Activated CD4-positive, alpha-beta T cell treated with anti-CD3 and anti-CD28 coated beads for 24 hours (primary cell): ENCODE results near the gene RNF207.
"Not testable (repeated sequence)": the region's sequence is repeated elsewhere in the genome, so short reads cannot be mapped to it uniquely, and the experiment has no call there.

Source experiments
- DNase-seq, 2 donors: peaks; one replicate each; pipeline ENCODE4 v3.0.0-alpha.2; 2020; ENCODE audit warnings: low read depth in 2 of 2

The RNF207 gene

GRCh38 chr1:6200188-6200809 lies 5.6 kb upstream of the RNF207 start:
- no peak for DNase-seq

- no peak for DNase-seq
Observed at GRCh38 chr1:6202256-6202655, 3.7 kb upstream of the RNF207 start.

DNA sequence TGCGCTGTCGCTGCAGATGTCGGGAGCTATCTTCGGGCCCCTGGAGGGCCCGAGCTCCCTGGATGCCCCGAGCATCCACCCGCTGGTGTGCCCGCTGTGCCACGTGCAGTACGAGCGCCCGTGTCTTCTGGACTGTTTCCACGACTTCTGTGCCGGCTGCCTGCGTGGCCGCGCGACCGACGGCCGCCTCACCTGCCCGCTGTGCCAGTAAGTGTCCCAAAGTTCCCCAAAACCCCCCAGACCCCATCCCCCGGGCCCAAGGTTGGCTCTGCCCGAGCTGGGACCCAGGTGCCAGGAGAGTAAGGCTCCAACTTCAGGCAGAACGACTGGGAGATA lies 569 bp downstream of the RNF207 start:
- DNase-seq: no peak

DNA sequence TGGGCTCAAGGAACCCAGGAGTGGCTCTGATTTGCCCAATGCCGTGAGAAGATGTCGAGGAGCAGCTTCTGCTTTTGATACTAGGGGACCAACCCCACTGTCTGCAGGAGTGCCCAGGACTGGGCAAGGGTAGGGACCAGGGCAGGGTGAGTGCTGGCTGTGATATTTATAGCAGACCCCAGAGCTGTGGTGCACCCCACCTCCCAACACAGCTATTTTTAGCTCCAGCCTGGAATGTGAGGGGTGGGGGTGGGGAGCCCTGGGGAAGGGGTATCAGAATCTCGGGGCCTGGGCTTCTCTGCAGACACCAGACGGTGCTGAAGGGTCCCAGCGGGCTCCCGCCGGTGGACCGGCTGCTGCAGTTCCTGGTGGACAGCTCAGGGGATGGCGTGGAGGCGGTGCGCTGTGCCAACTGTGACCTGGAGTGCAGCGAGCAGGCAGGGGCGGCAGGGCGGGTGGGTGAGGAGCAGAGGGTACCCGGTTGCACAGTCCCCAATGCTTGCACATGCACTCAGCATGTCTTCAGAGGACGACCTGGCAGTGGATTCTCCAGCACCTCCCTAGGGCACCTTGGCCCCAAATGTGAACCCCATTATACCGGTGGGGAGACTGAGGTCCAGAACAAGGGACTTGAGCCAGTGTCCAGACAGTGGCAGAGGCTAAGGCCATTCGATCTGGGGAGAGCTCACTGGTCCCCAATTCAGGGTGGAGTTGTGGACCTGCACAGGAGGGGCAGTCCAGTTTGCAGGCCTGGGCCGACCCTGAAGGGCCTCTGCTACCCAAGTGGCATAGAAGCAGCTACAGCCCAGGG lies 1.4 kb downstream of the RNF207 start:
- DNase-seq: no peak

GRCh38 chr1:6207921-6208320 lies 2.0 kb downstream of the RNF207 start:
- DNase-seq: no peak

GRCh38 chr1:6208723-6209660 lies 3.1 kb downstream of the RNF207 start:
- DNase-seq: no peak

- DNase-seq: no peak
Observed at GRCh38 chr1:6209661-6210580, 4.0 kb downstream of the RNF207 start.

GRCh38 chr1:6210591-6211355 lies 4.9 kb downstream of the RNF207 start:
- DNase-seq: no peak

DNA sequence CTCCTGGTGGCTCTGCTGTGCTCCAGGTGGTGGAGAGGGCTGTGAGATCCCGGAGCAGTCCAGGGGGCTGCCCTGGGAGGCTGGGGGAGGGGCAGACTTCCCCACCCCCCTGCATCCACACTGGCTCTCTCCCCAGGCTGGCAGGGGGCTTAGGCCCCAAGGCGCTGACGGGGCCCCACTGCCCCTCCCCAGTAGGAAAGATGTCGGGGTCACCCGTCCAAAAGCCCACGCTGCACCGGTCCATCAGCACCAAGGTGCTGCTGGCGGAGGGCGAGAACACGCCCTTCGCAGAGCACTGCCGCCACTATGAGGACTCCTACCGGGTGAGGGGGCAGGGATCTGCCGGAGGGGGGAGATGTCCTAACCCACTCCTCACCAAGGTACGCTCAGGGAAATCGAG lies 5.8 kb downstream of the RNF207 start:
- no peak for DNase-seq

DNA sequence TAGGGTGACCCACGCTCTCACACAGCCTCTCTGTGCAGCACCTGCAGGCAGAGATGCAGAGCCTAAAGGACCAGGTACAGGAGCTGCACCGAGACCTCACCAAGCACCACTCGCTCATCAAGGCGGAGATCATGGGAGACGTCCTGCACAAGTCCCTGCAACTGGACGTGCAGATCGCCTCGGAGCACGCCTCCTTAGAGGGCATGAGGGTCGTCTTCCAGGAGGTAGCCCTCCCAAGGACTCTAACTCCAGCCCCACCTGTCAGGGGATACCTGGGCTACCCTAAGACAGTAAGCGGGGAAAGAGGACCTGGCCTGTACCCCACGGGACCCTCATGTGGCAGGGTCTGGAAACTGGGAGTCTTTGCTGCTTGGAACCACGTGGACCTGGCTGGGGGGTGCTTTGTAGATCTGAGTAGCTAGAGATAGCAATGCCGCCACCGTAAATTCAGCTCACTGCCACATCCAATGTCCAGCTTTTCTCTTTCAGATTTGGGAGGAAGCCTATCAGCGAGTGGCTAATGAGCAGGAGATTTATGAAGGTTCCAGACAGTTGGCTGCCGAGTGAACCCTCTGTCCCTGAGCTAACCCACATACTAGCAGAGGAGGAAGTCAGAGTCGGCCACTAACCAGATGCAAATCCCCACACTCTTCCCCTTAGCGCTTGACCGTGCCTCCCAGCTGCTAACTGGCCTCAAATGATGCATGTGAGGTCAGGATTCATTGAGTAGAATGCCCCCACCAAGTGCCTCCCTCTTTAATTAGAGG lies 6.5 kb downstream of the RNF207 start:
- no peak for DNase-seq

DNA sequence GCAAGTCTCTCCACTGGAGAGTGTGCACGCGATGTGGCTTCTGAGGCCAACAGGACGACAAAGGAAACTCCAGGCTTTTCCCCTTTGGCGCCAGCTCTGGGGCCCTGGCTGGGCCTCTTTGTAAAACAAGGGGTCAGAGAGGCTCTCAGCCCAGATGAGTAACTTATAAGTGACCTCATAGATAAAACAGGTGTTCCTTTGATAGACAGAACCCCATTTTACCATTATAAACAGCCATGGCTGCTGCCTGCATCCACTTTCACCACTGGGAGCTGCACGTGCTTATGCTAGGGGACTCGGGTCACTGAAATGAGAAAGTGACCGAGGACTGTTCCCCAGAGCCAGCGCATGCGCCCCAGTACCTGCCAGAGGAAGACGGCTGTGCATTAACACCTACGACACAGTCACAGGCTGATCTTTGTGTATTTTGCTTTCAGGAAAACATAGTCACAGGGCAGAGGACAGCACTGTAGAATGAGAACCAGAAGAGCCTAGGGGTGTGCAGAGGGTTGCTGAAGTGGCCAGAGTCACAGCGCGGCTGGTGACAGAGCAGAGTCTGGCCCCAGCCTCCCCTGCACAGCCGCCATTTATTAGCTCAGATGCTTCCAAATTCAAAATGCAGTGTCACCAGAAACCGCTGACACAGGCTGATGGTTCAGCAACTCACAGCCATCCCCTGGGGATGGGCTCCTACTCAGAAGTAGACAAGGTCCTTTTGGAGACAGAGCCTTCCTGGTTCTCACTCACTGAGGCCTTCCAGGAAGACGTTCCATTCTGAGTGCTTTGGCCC lies 12.7 kb downstream of the RNF207 start:
- DNase-seq: no peak

DNA sequence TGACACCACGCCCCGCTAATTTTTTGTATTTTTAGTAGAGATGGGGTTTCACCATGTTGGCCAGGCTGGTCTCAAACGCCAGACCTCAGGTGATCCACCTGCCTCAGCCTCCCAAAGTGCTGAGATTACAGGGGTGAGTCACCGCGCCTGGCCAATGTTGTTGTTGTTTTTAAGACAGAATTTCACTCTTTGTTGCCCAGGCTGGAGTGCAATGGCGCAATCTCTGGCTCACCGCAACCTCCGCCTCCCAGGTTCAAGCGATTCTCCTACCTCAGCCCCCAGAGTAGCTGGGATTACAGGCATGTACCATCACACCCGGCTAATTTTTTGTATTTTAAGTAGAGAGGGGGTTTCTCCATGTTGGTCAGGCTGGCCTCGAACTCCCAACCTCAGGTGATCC lies 13.7 kb downstream of the RNF207 start:
- not testable (repeated sequence) for DNase-seq

- no peak for DNase-seq
Observed at GRCh38 chr1:6220236-6220635, 14.3 kb downstream of the RNF207 start.

DNA sequence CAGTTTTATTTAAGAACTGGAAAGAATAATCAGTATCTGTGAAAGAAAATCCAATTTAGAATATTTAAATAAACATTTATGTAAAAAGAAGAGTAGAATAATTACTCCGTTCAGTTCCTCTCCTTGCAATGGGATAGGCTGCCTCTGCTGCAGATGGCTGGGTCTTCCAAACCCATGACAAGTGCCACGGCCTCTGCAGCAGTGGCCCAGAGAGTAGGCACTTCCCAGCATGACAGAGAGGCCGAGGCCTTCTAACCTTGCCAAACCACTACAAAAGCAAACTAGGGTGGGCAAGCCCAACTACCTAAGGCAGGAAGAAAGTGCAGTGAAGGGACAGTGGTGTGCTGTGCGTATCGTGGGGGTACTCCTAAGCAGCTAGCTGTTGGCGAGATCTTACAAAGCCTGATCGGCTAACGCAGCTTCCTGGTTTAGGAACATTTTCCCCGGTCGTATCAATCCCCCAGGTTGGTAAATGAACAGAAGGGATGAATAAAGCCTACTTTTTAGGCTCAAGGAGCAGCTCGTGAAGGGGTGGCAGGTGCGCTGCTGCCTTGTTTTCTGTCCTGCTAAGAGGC lies 15.4 kb downstream of the RNF207 start:
- no peak for DNase-seq

DNA sequence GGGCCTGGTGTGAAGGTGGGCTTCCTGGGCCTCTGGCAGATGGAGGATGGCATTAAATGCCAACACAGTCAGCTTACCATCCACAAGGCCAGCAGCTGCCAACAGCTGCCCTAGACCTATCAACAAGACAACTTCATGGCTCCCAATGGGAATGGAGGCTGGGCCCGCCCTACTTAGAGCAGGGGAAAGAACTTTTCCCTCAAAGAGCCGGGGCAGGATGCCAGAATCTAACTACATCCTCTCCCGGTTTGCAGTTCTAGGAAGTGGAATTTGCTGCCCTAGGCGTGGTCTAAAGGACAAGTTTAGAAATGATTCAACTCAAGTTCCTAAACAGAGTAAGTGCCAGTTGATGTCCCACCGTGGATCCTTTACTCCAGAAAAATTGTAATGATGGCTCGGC lies 16.7 kb downstream of the RNF207 start:
- no peak for DNase-seq

- DNase-seq: no peak
Observed at GRCh38 chr1:6223617-6224016, 17.7 kb downstream of the RNF207 start.

- no peak for DNase-seq
Observed at GRCh38 chr1:6224718-6225117, 18.8 kb downstream of the RNF207 start.

- no peak for DNase-seq
Observed at GRCh38 chr1:6225651-6226050, 19.7 kb downstream of the RNF207 start.

GRCh38 chr1:6233376-6233775 lies 27.5 kb downstream of the RNF207 start:
- DNase-seq: no peak
